ENCODE results near the gene EID3. TPM values are rescaled to one million over a fixed set of nuclear protein-coding genes. Genes with fewer than 3 reads are reported as not detected.

EID3 gene
- total and polyA plus RNA-seq, 2 of the 8 experiments (the other 6 are each of a cell fraction or from before 2014, with no cell fraction given), result 1.2 to 2.8 TPM

DNA sequence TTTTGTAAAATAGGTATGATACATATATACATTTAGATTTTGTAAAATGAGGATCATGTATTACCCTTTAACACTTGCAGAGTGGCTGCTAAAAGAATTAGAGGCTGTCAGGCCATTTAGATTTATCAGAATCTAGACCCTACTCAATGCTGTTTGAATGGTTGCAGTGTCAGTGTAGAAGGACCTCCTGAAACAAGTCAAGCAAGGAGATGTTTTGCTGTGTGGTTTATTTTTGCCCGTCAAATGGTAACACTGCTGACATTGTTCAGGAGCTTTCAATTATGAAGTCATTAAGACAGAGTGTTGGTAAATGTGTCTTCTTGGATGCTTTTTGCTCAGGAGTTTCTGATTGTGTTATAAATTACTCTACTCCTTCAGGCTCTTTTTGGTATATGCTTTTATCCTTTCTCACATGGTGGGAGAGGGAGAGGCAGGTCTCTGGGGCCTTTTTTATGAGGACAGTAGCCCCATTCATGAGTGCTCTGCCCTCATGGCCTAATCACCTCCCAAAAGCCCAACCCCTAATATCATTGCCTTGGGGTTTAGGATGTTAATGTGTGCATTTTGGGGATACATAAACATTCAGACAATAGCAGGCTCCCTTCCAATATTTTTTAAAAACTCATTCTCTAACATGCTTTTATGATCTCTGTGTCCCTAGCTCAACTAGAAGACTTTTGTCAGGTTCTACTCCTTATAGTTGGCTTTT is 16.5 kb downstream of the EID3 start (continued):
- no peak for TF ChIP-seq SAP30 (IDR thresholded peaks at IDR 0.05; ENCODE audit: insufficient read depth, insufficient replicate concordance, low read length)
- no peak for TF ChIP-seq CTCF (IDR thresholded peaks at IDR 0.05; ENCODE audit: control extremely low read depth in 1 of 3, insufficient read depth in 1 of 3, low read depth in 1 of 3, low read length in 3 of 3)
- TF ChIP-seq GABPA (IDR thresholded peaks at IDR 0.05; ENCODE audit: borderline replicate concordance, insufficient read depth, low read length), result no peak
- TF ChIP-seq MAFK (IDR thresholded peaks at IDR 0.05; ENCODE audit: low read depth, low read length), result no peak
- TF ChIP-seq CHD2 (IDR thresholded peaks at IDR 0.05; ENCODE audit: low read length), result no peak
- no peak for TF ChIP-seq SP1 (IDR thresholded peaks at IDR 0.05; ENCODE audit: low read depth, low read length)
- no peak for TF ChIP-seq BACH1 (IDR thresholded peaks at IDR 0.05; ENCODE audit: low read length)
